ENCODE measurements around the gene PPP2R2B.
A peak's percentile ranks its signal among the peaks of the same experiment; 100 is the strongest.
"Not testable (repeated sequence)": the region's sequence is repeated elsewhere in the genome, so short reads cannot be mapped to it uniquely, and the experiment has no call there.

PPP2R2B gene

DNA sequence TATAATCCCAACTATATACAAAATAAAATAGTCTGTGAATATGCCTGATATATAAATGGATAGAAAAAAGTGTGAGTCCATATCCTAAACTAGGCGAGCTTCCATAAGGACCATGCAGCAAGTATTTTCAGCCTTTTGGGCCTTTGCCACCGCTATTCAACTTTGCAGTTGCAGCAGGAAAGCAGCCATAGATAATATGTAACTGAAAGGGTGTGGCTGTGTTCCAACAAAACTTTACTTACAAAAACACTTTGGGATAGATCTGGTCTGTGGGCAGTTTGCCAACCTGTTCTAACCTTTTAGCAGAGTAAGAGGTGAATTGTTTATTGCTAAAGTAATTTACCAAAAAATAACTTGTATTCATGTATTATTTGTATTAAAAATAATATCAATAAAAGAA, 234.8 kb downstream of the PPP2R2B start:
- no peak for DNase-seq

DNA sequence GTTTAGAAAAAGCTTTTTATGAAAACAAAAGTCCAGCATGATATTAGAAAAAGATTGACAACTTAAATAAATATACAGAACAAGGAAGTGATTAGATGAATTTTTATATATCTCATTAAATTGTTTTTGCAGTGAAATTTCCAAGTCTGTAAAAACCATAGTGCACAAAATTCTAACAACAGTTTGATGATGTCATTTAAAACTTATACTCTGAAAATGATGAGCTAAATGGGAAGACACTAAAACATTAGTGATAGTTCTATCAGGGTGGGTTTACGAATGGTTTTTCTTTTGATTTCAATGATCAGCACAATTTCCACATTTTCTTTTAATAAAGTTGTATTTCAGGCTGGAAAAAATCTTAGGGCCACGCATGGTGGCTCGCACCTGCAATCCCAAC, 236.1 kb downstream of the PPP2R2B start:
- no peak for DNase-seq

DNA sequence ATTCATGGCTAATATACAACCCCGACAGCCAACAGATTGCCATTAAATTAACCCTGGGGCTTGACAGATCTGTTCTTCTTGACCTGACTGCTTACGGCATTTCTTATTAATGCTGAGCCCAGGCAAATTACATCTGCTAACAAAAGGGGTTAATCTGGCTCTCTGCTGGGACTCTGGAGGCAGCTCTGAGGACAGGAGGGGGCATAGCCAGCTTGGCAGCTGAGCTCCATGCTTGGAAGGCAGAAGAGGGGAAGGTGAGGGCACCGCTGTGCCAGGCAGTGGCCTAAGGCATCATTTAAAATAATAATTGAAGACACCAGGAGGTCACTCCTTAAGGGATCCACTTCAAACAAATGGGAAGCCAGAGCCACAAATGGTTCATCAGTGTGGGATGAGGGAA, 236.6 kb downstream of the PPP2R2B start:
- DNase-seq = no peak

DNA sequence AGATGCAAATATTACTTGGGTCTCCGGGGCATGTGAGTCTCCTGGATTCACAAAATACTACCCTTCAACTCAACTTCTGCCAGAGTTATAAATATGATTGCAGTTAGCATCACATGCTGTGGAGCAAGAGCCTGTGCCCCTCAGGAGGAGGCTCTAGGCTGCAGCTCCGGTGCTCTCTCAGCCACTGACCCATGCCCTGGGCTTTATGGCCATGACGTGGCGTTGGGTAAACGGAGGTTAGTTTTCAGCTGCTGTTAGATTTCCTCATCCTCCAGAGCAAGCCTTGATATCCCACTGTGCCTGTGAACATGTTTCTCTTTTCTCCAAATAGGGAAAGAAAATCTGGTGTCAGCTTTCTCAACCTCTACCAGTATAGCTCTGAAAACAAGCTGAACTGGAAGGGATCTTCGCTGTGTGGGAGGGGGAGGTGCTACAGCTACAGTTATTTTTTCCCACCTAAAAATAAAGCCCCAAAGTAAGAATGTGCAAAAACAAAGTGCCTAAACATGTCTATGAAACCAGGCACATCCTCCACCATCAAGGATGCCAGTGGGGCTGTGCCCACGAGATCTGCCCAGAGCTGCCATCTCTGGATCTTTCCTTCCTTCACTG, 238.2 kb downstream of the PPP2R2B start:
- no peak for DNase-seq

DNA sequence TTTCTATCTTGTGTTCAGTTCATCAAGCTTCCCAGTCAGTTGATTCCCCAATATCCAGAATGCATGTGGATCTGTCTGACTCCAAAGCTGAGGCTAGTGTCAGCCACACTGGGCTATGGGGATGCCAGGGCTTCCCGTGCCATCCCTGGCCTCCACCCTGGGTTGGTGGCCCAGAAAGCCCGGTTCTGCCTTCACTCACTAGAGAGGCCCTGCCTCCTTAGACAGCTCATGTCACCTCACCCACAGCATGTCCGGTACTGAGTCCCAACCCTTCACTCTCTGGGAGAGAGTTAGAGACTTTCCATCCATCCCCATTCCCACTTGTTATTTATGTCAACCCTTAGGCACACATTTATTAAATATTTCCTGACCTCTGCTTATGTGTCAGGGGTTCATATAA, 243.1 kb downstream of the PPP2R2B start:
- no peak for DNase-seq

DNA sequence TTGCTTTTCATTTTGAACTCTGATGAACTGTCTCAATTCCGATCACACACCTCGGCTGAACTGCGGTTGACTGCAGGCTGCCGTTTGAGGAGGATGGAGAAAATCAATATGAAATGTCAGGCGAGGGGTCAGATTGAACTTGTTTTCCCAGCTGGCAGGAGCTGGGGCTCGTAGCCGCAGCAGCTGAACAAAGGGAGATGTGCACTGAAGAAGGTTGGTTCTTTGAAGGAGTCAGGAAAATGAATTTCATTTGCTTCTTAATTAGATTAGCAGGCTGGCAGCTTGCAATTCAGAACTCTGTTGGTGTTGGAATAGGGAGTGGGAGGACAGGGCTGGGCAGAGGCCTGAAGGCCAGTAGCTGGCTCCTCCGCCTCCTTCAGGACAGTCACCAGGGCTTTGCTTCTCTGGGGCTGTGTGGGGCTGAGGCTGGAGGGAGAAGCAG, 245.2 kb downstream of the PPP2R2B start:
- DNase-seq = no peak

DNA sequence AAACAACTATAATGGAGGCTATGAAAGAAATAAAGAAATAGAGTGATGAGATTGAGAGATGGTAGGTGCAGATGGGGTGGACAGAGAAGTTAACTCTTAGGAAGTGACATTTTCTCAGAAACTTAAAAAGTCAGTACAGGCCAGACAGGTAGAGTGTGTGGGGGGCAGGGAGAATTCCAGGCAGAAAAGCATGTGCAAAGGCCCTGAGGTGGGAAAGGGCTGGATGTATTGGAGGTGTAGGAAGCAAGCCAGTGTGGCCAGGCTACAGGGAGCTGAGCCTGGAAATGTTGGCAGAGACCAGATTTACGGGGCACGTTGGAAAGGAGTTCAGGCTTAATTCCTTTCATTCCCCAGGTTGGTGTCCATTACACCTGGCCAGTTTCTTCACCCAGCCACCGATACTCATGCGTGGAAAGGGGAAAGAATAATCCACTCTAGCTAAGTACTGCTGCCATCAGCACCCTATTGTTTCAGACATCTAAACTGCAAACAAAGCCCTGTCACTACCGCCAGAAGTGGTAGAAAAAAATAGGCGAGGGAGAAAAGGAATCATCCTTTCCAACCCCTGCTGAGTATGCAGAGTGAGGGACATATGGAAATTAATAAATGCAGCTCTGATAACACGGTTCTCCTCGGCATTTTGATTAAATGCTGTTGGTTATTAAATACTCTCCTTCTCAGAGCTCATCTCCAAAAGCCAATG, 245.8 kb downstream of the PPP2R2B start:
- DNase-seq = no peak

DNA sequence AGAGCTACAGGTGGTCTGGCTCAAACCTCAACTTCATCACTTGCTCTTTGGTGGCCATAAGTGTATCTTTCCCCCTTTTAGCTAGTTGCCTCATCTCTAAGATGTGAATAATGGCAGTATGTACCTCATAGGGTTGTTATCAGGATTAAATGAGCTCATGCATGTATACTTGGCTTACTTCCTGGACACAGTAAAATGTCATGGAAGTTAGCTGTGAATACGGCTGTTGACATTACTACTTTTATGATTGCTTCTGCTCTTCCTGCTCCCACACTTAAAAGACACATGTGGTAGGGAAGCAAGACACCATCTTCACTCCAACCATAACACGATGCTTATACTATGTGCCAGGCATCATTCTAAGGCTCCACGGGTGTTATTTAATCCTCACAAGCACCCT, 248.1 kb downstream of the PPP2R2B start:
- no peak for DNase-seq

DNA sequence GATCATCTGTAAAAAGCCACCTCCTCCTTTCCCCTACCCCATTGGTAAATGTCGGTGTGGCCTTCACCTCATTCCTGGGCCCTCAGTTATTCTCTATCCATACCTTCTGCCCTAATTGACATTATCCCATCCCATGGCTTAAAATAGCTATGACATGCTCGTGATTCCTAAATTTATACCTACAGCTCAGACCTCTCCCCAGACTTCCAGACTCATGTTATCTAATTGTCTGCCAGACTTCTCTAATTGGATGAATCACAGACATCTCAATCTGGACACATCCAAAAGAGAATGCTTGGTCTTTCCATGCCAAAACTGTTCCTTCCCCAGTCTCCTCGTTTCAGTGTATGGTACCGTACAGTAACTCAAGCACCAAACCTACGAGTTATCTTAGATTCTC, 249.6 kb downstream of the PPP2R2B start:
- no peak for DNase-seq

DNA sequence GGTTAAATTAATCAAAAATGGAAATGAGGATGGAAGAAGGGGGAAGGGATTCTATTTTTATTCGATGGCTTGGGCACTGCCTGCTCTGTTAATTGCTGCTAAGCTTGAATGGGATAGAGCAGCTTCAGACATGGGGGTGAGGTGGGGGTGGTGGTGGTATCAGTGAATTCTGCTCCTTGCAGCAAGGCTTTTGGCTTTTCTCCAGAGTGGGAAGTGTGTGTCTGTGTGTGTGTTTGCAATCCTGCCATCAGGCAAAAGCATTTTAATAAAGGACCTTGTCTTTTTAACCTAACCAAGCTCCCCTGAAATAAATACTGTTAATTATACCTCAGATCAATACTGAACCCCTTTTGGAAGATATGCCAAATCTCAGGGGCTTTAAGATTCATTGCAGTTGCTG, 251.6 kb downstream of the PPP2R2B start:
- no peak for DNase-seq

DNA sequence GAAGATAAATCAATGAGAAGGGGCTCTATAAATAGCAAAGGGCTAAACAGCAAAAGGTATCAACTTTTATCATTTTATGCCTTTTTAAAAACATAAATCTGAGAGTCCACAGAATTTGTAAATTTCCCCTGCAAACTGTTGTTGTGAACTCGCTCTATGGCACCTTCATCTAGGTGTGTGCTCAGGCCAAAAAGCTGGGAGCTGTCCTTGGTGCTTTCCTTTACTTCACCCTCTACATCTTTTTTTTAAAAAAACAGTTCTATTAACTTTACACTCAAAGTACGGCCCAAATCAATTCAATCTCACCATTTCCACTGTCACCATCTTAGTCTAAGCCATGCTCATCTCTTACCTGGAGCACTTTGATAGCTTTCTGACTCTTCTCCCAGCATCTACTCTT, 254.4 kb downstream of the PPP2R2B start:
- DNase-seq = no peak

DNA sequence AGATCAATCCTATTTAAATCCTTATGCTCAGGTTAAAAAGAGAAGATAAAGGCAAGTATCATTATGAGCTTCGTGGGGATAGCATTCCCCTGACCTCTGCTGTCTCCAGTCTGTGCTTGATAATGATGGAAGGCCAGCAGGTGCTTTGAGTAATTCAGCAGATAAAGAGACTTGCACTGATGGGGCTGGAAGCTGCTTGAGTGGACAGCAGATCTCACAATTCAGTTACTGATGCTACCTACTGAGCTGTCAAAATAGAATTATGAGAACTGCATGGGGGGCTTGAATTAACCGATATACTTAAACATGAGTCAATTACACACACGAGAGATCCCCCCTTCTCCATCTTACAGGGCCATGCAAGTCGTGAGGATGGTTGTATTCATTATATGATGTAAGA, 254.9 kb downstream of the PPP2R2B start:
- DNase-seq = no peak

DNA sequence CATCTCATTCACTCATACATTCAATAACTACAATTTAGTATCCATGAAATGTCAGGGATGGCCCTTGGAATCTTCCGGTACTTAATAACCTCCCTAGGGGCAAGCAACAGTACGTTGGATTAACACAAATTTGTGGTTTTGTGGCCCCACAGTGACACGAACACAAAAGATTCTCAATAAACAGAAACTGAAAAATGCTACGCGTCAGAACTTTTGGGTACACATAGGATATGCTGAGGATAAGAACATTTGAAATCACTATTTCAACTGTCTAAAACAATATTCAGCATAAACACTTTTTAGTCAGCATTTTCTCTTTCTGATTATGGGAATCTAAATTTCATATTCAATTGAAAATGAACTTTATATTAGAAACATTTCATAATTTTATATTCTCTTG, 255.5 kb downstream of the PPP2R2B start:
- no peak for DNase-seq

DNA sequence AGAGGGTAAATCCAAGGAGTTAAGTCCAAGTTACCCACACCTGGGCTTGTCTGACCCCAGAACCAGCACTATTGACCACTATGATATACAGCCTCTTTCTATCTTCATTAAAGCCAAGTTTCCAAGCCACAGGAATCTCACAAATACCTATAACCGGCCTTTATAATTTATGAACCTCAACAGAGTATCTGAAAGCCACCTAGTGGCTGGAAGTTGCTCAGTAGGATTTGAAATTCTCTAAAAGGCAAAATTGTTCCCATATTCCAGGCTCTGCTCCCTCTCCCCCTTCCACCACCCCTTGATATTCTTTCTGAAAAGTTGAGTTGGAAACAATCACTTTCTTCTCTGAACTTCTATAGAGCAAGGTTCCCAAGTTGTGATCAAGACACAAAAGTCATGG, 256.2 kb downstream of the PPP2R2B start:
- no peak for DNase-seq

DNA sequence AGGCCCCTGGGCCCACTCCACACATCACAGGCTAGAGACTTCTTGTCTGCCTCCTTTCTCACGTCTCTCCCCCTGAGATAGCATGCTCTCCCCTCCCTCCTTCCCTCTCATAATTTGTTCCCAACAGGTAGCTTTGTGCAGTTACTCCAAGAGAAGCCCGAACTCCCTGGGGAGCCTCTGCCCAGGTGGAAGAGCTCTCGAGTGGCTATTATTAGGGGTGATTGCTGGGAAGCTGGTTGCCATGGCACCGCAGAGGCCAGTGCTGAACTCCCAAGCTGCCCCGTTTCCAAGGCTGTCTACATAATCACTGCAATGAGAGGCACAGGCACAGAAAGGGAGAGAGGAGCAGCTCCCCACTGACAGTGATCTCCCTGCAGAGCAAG, 257.9 kb downstream of the PPP2R2B start:
- no peak for DNase-seq

DNA sequence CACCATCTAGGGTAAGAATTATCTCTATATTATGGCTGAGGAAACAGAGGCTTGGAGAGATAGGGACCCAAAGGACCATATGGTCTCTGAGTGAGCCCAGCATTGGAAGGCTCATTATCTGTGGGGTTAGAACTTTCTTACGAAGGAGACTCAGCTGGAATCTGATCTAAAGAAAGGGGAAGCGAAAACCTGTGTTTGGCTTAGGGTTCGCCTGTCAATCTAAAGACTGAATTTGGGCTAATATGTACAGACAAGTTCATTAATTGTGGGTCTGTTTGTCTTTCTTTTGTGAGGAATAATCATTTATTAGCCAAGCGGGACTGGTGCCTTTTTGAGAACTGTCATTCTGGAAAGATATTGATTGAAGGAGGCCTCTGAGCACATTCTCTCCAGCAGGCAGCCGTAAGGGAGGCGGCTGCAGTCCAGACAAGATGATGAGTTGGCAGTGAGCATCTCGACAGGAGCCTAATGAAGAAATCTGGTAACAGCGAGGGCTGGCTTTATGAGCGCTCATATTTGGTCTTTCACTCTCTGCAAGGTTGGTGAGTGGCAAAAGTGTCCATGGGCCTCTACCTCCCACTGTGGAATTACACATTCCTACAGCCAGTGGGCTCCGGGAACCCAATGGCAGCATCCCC, 258.4 kb downstream of the PPP2R2B start:
- DNase-seq = no peak

DNA sequence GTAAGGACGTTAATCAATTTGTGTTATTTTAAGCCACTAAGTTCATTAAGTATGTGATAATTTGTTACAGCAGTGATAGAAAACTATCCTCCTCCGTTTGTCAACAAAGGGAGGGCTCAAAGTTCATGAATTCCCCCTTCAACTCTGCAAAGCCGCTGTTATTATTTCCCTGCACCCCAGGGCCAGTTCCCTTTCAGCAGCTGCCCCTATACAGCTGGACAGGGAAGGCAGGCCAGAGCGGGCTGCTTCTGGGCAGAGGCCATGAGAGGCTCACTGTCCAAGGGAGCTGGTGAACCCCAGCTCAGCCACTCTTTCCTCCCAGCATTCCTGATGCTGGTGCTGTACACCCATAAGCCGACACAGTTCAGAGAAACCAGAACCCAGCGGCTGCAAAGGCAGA, 260.1 kb downstream of the PPP2R2B start:
- no peak for DNase-seq

DNA sequence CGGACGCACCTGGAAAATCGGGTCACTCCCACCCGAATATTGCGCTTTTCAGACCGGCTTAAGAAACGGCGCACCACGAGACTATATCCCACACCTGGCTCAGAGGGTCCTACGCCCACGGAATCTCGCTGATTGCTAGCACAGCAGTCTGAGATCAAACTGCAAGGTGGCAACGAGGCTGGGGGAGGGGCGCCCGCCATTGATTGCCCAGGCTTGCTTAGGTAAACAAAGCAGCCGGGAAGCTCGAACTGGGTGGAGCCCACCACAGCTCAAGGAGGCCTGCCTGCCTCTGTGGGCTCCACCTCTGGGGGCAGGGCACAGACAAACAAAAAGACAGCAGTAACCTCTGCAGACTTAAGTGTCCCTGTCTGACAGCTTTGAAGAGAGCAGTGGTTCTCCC, 268.8 kb downstream of the PPP2R2B start:
- not testable (repeated sequence) for DNase-seq

DNA sequence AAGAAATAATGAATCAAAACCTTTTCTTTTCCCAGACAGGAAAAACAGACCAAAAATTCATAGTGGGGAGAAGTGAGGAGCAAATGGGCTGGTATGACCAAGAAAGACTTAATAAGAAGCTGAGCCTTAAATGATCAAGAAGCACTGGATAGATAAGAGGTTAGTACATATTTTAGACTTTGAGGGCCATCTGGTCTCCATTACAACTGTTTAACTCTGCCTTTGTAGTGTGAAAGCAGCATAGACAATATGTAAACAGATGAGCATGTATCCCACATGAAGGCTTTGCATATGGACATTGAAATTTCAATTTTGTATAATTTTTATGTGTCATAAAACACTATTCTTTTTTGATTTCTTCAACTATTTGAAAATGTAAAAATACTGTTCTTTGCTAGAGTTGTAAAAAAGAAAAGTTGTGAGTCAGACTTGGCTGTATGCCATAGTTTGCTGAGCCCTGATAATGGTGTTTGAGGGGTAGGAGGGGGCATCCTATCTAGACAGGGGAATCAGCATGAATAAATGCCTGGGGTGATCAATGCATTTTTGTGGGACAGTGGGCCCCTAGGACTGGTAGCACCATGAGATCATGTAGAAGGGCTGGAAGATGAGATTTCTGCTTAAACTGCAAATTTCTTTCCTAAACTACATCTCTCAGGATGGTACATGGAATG, 270.8 kb downstream of the PPP2R2B start:
- DNase-seq = peak; percentile 30

DNA sequence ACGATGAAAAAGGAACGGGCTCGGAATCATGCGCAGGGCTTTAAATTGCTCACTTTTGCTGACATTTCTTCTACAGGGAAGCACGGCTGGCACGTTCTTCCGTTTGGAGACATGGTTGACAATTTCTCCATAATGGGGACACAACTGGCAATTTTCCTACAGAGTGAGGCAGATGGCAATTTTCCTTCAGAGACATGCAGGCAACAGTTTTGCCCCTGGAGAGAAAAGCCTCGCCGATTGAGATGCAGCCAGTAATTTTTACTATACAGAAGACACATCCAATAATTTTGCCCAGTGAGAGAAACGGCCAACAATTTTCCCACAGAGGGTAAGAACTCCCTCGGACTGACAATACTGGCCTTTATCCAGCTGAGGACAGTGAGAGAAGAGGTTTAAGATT, 271.7 kb downstream of the PPP2R2B start:
- no peak for DNase-seq

DNA sequence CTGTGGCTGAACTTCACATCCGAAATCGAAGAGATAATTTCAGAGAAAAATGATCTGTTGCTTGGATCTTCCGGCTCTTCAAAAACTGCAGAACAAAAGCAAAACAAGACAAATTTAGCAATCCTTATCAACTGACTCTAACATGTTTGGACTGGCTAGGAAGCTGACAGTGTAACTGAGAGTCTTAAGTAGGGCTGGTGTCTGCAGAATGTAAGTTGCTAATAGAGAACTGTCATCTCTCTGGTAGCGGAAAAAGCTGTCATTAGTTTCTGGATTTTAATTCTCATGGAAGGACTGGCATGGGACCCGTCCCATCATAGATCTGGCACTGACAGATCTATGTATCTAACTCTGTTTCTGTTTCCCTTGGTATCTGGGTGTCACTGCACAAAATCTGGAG, 278.2 kb downstream of the PPP2R2B start:
- no peak for DNase-seq

DNA sequence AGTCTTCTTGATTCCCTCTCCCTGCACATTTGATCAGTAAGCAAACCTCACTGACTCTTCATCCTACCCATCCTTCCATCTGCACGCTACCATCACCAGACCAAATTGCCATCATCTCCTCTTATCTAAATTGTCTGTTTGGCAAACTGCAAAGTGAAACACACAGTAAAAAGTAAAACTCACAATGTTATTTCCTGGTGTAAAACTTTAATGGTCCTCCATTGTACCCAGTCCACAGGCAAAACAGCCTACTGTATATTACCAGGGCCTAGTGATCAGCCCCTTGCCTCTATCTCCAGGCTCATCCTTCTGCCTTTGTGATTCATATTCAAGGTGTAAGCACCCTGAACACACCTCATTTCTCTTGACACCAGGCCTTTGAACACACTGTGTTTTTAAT, 279.3 kb downstream of the PPP2R2B start:
- DNase-seq = no peak

DNA sequence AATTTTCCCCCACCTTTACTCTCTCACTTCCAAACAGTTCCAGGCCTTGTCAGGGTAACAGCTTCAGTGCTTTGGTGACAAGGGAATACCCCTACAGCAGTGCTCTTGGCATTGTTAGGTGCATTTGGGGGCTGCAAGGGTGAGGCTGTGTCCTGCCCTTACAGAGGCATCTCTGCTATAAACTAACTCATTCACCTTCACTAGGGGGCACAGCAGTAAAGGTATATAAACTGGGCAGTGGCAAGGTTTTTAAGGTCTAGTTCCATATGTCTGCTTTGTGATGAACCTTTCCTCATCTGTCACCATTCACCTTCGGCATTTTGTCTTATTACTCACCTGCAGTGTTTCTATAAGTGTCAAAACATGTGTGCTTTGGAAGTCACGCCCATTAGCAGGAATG, 283.5 kb downstream of the PPP2R2B start:
- no peak for DNase-seq

DNA sequence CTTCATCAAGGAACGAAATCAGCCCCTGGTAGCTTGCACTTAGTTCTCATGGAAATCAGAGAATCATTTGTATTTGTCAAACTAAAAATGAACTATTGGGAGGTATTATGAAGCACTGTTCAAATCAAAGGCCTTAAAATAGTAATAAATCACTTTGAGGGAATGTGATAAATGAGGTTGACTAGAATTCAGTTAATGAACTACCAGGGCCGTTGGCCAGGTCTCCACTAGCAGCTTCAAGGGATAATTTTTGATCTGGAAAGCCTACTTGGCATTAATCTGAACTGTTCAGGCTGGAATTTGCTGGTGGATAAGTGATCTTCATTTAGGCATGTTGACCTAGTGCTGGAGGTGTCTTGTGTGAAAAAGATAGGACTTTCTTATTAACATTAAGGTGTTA, 286.2 kb downstream of the PPP2R2B start:
- DNase-seq = no peak
